Neuronal stem cell (in vitro differentiated cells): Measurements from ENCODE around the gene SFT2D3.
A peak's percentile ranks its signal among the peaks of the same experiment; 100 is the strongest.

ENCODE experiments used
- DNase-seq: peaks from one replicate; pipeline ENCODE4 v3.0.0-alpha.2; 2013; ENCODE audit warnings: low spot score
- H2AFZ ChIP-seq: one replicate; pipeline ENCODE4 v1.6.1; 2013; ENCODE audit warnings: mild to moderate bottlenecking, low read length, inconsistent platforms
- H2AK5ac ChIP-seq: 2 replicates; pipeline ENCODE4 v1.6.1; 2013; ENCODE audit warnings: low read depth, mild to moderate bottlenecking, inconsistent platforms, low read length, moderate library complexity, mixed read lengths
- H2BK120ac ChIP-seq: 2 replicates; pipeline ENCODE4 v1.6.1; 2013; ENCODE audit warnings: low read depth, mild to moderate bottlenecking, inconsistent platforms, low read length, moderate library complexity, mixed read lengths
- H2BK12ac ChIP-seq: one replicate; pipeline ENCODE4 v1.6.1; 2013; ENCODE audit warnings: low read length, inconsistent platforms
- H2BK15ac ChIP-seq: 2 replicates; pipeline ENCODE4 v1.6.1; 2013; ENCODE audit warnings: mild to moderate bottlenecking, low read length, inconsistent platforms, mixed read lengths
- H2BK5ac ChIP-seq: one replicate; pipeline ENCODE4 v1.6.1; 2013; ENCODE audit warnings: inconsistent platforms, mild to moderate bottlenecking, low read length, moderate library complexity
- H3K14ac ChIP-seq: one replicate; pipeline ENCODE4 v1.6.1; 2013; ENCODE audit warnings: low read length, inconsistent platforms
- H3K18ac ChIP-seq: 2 replicates; pipeline ENCODE4 v1.6.1; 2013; ENCODE audit warnings: low read length, inconsistent platforms
- H3K23ac ChIP-seq: 2 replicates; pipeline ENCODE4 v1.6.1; 2013; ENCODE audit warnings: low read depth, mild to moderate bottlenecking, mixed read lengths, low read length, inconsistent platforms; ENCODE audit not compliant: poor library complexity
- H3K27ac ChIP-seq: replicated peaks from 3 replicates; pipeline ENCODE4 v1.5.1; 2013; ENCODE audit warnings: low read length, inconsistent platforms
- H3K27me3 ChIP-seq, 3 experiments: 2 replicates each; pipeline ENCODE4 v1.6.1; 2013; ENCODE audit warnings: low read length in 3 of 3, mild to moderate bottlenecking in 2 of 3, inconsistent platforms in 1 of 3, low read depth in 1 of 3, mixed read lengths in 1 of 3, moderate library complexity in 1 of 3; ENCODE audit not compliant: control insufficient read depth in 3 of 3, insufficient read depth in 3 of 3
- H3K36me3 ChIP-seq, 2 donors: replicated peaks in 1 of 2; 2 replicates each; pipeline ENCODE4 v1.6.1; 2013; ENCODE audit warnings: low read length in 2 of 2; ENCODE audit not compliant: control insufficient read depth in 2 of 2, insufficient read depth in 2 of 2
- H3K4ac ChIP-seq: 2 replicates; pipeline ENCODE4 v1.6.1; 2013; ENCODE audit warnings: inconsistent platforms, mild to moderate bottlenecking, low read length, moderate library complexity
- H3K4me1 ChIP-seq, 2 donors: 1 replicate in 1 of 2; 2 replicates in 1 of 2; pipeline ENCODE4 v1.6.1; 2013; ENCODE audit warnings: low read length in 2 of 2, low read depth in 1 of 2; ENCODE audit not compliant: control insufficient read depth in 2 of 2, insufficient read depth in 1 of 2
- H3K4me2 ChIP-seq: one replicate; pipeline ENCODE4 v1.6.1; 2013; ENCODE audit warnings: mild to moderate bottlenecking, low read length, inconsistent platforms; ENCODE audit not compliant: insufficient read depth, poor library complexity, severe bottlenecking
- H3K4me3 ChIP-seq, 2 donors: 2 replicates each; pipeline ENCODE4 v1.5.1; 2013; ENCODE audit warnings: low read length in 2 of 2, mild to moderate bottlenecking in 2 of 2, inconsistent platforms in 1 of 2, moderate library complexity in 1 of 2
- H3K79me1 ChIP-seq: one replicate; pipeline ENCODE4 v1.6.1; 2013; ENCODE audit warnings: low read depth, mild to moderate bottlenecking, inconsistent platforms, low read length, moderate library complexity
- H3K9ac ChIP-seq: one replicate; pipeline ENCODE4 v1.6.1; 2013; ENCODE audit warnings: mild to moderate bottlenecking, low read depth, low read length, inconsistent platforms; ENCODE audit not compliant: poor library complexity
- H3K9me3 ChIP-seq, 2 donors: replicated peaks in 1 of 2; 2 replicates each; pipeline versions ENCODE3 to v1.6.1; 2013; ENCODE audit warnings: low read length in 2 of 2, mild to moderate bottlenecking in 2 of 2, inconsistent platforms in 1 of 2, low read depth in 1 of 2, mixed read lengths in 1 of 2, moderate library complexity in 1 of 2; ENCODE audit not compliant: control insufficient read depth in 2 of 2, insufficient read depth in 1 of 2
- H4K8ac ChIP-seq: one replicate; pipeline ENCODE4 v1.6.1; 2013; ENCODE audit warnings: low read depth, mild to moderate bottlenecking, inconsistent platforms, low read length, moderate library complexity
- H4K91ac ChIP-seq: one replicate; pipeline ENCODE4 v1.6.1; 2013; ENCODE audit warnings: low read length, low read depth, mild to moderate bottlenecking, inconsistent platforms; ENCODE audit not compliant: poor library complexity
- whole genome bisulfite sequencing, 2 donors: extraction: QIAGEN DNeasy Blood & Tissue Kit; methylation state at CpG; one replicate each; pipeline ENCODE4 v1.1.7; 2013; ENCODE audit warnings: missing lambda C conversion rate in 2 of 2, mixed read lengths in 1 of 2; ENCODE audit not compliant: insufficient read length in 2 of 2, insufficient replicate concordance in 1 of 2; ENCODE audit errors: extremely low coverage in 2 of 2; 5-methylcytosine and 5-hydroxymethylcytosine counted together

SFT2D3 gene

DNA sequence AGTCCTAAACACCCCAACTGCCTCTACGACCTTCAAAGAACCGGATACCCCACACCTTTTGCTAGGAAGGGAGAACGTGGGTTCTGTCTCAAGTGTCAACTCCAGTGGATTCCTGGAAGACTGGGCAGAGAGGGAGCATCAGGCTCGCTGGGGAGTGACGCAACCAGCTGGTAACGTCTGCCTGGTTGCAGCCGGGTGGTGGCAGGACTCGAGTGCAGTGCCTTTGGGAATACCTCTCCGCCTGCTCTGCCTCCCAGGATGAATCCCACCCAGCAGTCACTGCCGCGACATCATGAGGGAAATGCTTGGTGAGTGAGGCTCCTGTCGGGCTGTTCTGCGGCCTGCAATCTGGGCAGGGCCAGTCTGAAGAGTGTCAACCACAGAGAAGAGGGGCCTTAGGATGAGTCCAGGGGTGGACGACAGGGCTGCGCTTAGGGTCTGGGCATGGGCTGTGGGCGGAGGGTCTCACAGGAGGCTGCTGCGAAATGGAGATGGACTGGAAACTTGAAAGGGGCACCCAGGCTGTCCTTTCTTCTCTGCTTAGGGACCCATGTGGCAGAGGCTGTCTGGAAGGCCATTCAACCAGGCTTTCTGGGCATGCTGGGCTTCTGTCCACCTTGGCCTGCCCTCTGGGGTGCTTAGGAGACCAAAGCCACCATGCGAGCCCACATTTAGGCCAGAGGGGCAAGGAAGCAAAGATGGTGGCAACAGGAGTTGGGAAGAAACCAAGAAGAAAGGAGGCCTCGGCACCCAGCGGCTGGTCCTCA lies 42.5 kb upstream of the SFT2D3 start:
- Histone ChIP-seq H3K27me3 (peaks cover 0 to 39% (median 10%) of the 10 kb centered on the region in 3 experiments), H2AFZ (no peak overlapping the region), H3K36me3 (no peaks in the 10 kb centered on the region), H3K27ac (no peak overlapping the region), H2BK15ac (peak overlapping the region; percentile 94), H2BK120ac (no peak overlapping the region), H2BK12ac (no peak overlapping the region), H4K91ac (no peak overlapping the region), H2AK5ac (peak overlapping the region; percentile 67), H3K14ac (no peak overlapping the region), H3K23ac (peak overlapping the region; percentile 47), H3K18ac (no peak overlapping the region), H4K8ac (no peak overlapping the region), H3K4me2 (no peak overlapping the region), H2BK5ac (no peak overlapping the region), H3K4ac (no peak overlapping the region), H3K4me1 (peaks cover 16 to 23% of the 10 kb centered on the region in 2 donors), H3K9me3 (no peaks in the 10 kb centered on the region), H3K9ac (no peak overlapping the region), H3K4me3 (no peak overlapping the region), H3K79me1 (no peaks in the 10 kb centered on the region)
- no peak for DNase-seq
- WGBS, 2 donors: no CpG with 5 or more reads among the region's 20 CpGs

DNA sequence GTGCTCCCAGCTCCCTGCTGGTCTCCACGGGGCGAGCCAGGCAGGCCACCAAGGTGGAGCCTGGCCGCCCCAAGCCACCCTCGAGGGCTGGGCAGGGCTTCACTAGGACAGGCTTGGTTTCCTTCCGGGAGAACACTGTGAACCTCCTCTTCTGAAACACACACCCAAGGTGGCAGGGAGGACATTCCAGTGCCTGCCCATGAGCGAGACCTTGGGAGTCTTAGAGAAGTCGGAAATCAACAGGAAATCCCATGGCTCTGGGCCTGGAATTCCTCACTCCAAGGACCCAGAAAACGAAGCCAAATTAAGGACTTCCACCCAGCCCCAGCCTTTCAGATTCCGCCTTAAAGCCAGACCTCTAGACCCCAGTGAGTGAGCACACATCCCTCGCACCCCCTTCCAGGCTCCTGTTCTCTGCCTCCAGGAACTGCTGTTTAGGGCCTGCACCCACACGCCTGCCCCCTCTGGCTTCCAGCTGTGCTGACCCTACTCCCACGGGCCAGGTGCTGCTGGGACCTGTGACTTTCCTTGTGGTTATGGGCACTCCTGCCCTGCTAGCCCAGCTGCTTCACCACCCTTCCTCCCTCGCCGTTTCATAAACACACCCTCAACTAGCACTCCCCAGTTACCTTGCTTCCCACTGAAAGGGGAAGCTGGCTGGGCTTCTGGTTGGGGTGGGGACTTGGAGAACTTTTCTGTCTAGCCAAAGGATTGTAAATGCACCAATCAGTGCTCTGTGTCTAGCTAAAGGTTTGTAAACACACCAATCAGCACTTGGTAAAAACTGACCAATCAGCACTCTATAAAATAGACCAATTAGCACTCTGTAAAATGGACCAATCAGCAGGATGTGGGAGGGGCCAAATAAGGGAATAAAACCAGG lies 41.6 kb upstream of the SFT2D3 start:
- DNase-seq: no peak
- WGBS, 2 donors: no CpG with 5 or more reads among the region's 14 CpGs

DNA sequence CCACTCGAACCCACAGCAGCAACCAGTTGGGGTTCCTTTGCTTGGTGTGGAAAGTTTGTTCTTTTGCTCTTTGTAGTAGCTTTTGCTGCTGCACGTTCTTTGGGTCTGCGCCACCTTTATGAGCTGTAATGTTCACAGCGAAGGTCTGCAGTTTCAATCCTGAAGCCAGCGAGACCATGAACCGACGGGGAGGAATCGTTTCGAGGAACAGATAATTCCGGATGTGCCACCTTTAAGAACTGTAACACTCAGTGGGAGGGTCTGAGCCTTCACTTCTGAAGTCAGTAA lies 41.1 kb upstream of the SFT2D3 start:
- no peak overlapping the region for H3K9ac ChIP-seq
- no peak overlapping the region for H2BK5ac ChIP-seq
- no peak overlapping the region for H3K27ac ChIP-seq
- no peak overlapping the region for H3K4me3 ChIP-seq
- H3K4me2 ChIP-seq: no peak overlapping the region
- H3K36me3 ChIP-seq: no peaks in the 10 kb centered on the region
- H3K79me1 ChIP-seq: no peaks in the 10 kb centered on the region
- no peak overlapping the region for H3K18ac ChIP-seq
- H3K14ac ChIP-seq: no peak overlapping the region
- H2BK120ac ChIP-seq: no peak overlapping the region
- H2AK5ac ChIP-seq: no peak overlapping the region
- peaks cover 15 to 21% of the 10 kb centered on the region in 2 donors for H3K4me1 ChIP-seq
- no peak overlapping the region for H4K8ac ChIP-seq
- H2BK12ac ChIP-seq: no peak overlapping the region
- DNase-seq: no peak
- peaks cover 0 to 50% (median 24%) of the 10 kb centered on the region in 3 experiments for H3K27me3 ChIP-seq
- H2BK15ac ChIP-seq: no peak overlapping the region
- H3K23ac ChIP-seq: no peak overlapping the region
- H3K9me3 ChIP-seq: peaks cover 0 to 2% of the 10 kb centered on the region in 2 donors
- H4K91ac ChIP-seq: no peak overlapping the region
- no peak overlapping the region for H2AFZ ChIP-seq
- no CpG with 5 or more reads among the region's 10 CpGs for WGBS, 2 donors
- H3K4ac ChIP-seq: no peak overlapping the region

More for the DNA sequence above, 41.6 kb upstream of the SFT2D3 start:
- Histone ChIP-seq H3K4me2 (no peak overlapping the region), H3K27ac (no peak overlapping the region), H3K4me1 (peaks cover 16 to 25% of the 10 kb centered on the region in 2 donors), H3K4me3 (peak overlapping the region in 1 of 2 donors; percentile 17), H3K14ac (no peak overlapping the region), H4K91ac (no peak overlapping the region), H2BK12ac (no peak overlapping the region), H3K18ac (no peak overlapping the region), H2BK5ac (no peak overlapping the region), H2AK5ac (peak overlapping the region; percentile 67), H3K27me3 (peaks cover 0 to 47% (median 18%) of the 10 kb centered on the region in 3 experiments), H2BK120ac (no peak overlapping the region), H3K9me3 (no peaks in the 10 kb centered on the region), H3K4ac (no peak overlapping the region), H3K79me1 (no peaks in the 10 kb centered on the region), H2BK15ac (peak overlapping the region; percentile 77), H3K36me3 (no peaks in the 10 kb centered on the region), H3K23ac (peak overlapping the region; percentile 47), H4K8ac (no peak overlapping the region), H3K9ac (no peak overlapping the region), H2AFZ (no peak overlapping the region)

DNA sequence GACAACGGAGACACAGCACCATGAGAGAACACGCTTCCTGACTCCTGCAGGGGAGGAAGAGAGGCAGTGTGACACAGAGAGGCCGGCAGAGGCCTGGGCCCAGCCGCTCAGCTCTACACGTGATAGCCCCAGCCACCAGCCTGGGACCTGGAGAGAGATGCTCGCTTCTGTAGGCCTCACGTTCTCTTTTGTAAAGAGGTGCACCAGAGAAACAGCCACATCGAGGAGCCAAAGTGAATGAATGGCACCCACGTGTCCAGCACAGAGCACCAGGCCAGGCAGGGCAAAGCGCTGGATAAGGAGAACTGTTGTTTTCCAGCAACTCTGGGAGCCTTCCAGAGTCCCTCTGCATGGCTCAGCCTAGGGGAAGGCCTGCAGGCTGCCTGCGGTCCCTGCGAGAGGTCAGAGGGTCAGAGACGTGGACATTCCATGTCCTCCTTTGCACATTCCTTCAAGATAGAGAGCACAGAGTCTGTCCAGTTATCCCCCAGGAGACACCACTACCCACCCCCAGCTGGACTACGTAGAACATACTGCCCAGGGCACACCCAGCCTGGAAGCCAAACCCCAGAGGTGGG lies 40.1 kb upstream of the SFT2D3 start:
- DNase-seq: no peak
- H4K91ac ChIP-seq: no peak overlapping the region
- no CpG with 5 or more reads among the region's 14 CpGs for WGBS, 2 donors
- H3K23ac ChIP-seq: no peak overlapping the region
- no peak overlapping the region for H3K4me2 ChIP-seq
- no peak overlapping the region for H2BK120ac ChIP-seq
- peak overlapping the region; percentile 11 for H2AFZ ChIP-seq
- peaks cover 0 to 54% (median 31%) of the 10 kb centered on the region in 3 experiments for H3K27me3 ChIP-seq
- H3K4me1 ChIP-seq: peaks cover 13 to 16% of the 10 kb centered on the region in 2 donors
- no peak overlapping the region for H2BK5ac ChIP-seq
- no peak overlapping the region for H3K9ac ChIP-seq
- no peak overlapping the region for H3K4me3 ChIP-seq
- no peak overlapping the region for H3K27ac ChIP-seq
- H3K18ac ChIP-seq: no peak overlapping the region
- no peak overlapping the region for H2BK15ac ChIP-seq
- H4K8ac ChIP-seq: no peak overlapping the region
- no peak overlapping the region for H2AK5ac ChIP-seq
- H2BK12ac ChIP-seq: no peak overlapping the region
- H3K36me3 ChIP-seq: no peaks in the 10 kb centered on the region
- no peak overlapping the region for H3K4ac ChIP-seq
- no peak overlapping the region for H3K14ac ChIP-seq
- no peaks in the 10 kb centered on the region for H3K79me1 ChIP-seq
- H3K9me3 ChIP-seq: peaks cover 0 to 3% of the 10 kb centered on the region in 2 donors
